CD4-positive, alpha-beta T cell (primary cell): ENCODE results near the gene TNFRSF1B. TPM values are rescaled to one million over a fixed set of nuclear protein-coding genes. Genes with fewer than 3 reads are reported as not detected.

Experiments
- ATAC-seq: fragments of 200-7000 bp; cut with Tn5 transposase; one replicate; pipeline ENCODE4 v1.10.0; 2022; ENCODE audit warnings: mild to moderate bottlenecking; ENCODE audit not compliant: poor library complexity
- CTCF ChIA-PET: fragments of 350-600 bp; sonication (Branson Sonifier 250); formaldehyde crosslinking; loops from one replicate; lab custom pipeline; 2021; ENCODE audit warnings: antibody characterized with exemption, inconsistent platforms; lab: Charles Lee
- POLR2A ChIA-PET: fragments of 350-600 bp; sonication (Branson Sonifier 250); formaldehyde crosslinking; loops from one replicate; lab custom pipeline; 2021; ENCODE audit warnings: antibody characterized with exemption, inconsistent platforms; lab: Charles Lee
- DNase-seq, 14 experiments: peaks; one replicate each; pipeline ENCODE4 v3.0.0-alpha.2; 2013 to 2020; ENCODE audit warnings: mixed read lengths in 2 of 14
- H3K27ac ChIP-seq, 2 donors: one replicate each; pipeline versions ENCODE4 v1.5.1 to v1.7.0; 2013; ENCODE audit warnings: low read length in 2 of 2, low read depth in 1 of 2, mild to moderate bottlenecking in 1 of 2
- H3K27me3 ChIP-seq, 2 experiments: 1 replicate in 1 of 2; 2 replicates in 1 of 2; pipeline versions ENCODE4 v1.6.1 to v1.7.0; 2013; ENCODE audit warnings: low read length in 2 of 2, control low read depth in 1 of 2, mild to moderate bottlenecking in 1 of 2, moderate library complexity in 1 of 2; ENCODE audit not compliant: insufficient read depth in 2 of 2, control insufficient read depth in 1 of 2
- H3K36me3 ChIP-seq: one replicate; pipeline ENCODE4 v1.6.1; 2013; ENCODE audit warnings: low read length, control low read depth; ENCODE audit not compliant: insufficient read depth
- H3K4me1 ChIP-seq: one replicate; pipeline ENCODE4 v1.6.1; 2013; ENCODE audit warnings: low read length, control low read depth; ENCODE audit not compliant: insufficient read depth
- H3K4me3 ChIP-seq: one replicate; pipeline ENCODE4 v1.5.1; 2013; ENCODE audit warnings: mild to moderate bottlenecking, low read length, moderate library complexity
- H3K9me3 ChIP-seq, 2 experiments: 1 replicate in 1 of 2; 2 replicates in 1 of 2; pipeline versions ENCODE4 v1.6.1 to v1.7.0; 2013; ENCODE audit warnings: low read length in 2 of 2, mild to moderate bottlenecking in 2 of 2, control low read depth in 1 of 2, moderate library complexity in 1 of 2; ENCODE audit not compliant: control insufficient read depth in 1 of 2, insufficient read depth in 1 of 2
- H3K27ac Mint-ChIP-seq: one replicate; pipeline ENCODE4 v1.8.0; 2020; ENCODE audit warnings: mixed read lengths
- H3K27me3 Mint-ChIP-seq: one replicate; pipeline ENCODE4 v1.8.0; 2021; ENCODE audit warnings: mixed read lengths
- H3K36me3 Mint-ChIP-seq: one replicate; pipeline ENCODE4 v1.8.0; 2021; ENCODE audit warnings: low read depth, mixed read lengths
- H3K4me1 Mint-ChIP-seq: one replicate; pipeline ENCODE4 v1.8.0; 2021; ENCODE audit warnings: low read depth, mixed read lengths
- H3K4me3 Mint-ChIP-seq: one replicate; pipeline ENCODE4 v1.8.0; 2020; ENCODE audit warnings: mild to moderate bottlenecking, mixed read lengths
- H3K9me3 Mint-ChIP-seq: one replicate; pipeline ENCODE4 v1.8.0; 2020; ENCODE audit warnings: mixed read lengths
- CTCF ChIP-seq: fragments of 200-600 bp; IDR thresholded peaks from one replicate; pipeline ENCODE4 v1.8.0; 2022; ENCODE audit warnings: antibody characterized with exemption, mild to moderate bottlenecking
- intact Hi-C, 2 experiments: fragments of 100-400 bp; cut with DNase I in 1 of 2; cut with micrococcal nuclease in 1 of 2; formaldehyde crosslinking; loops; one replicate each; pipeline versions ENCODE4 v1.15.1 to v1.9.0; 2023 to 2025; cut with DNase I, micrococcal nuclease
- total RNA-seq, 174 experiments: library from RNA in 2 of 174; stranded (reverse) in 2 of 174; gene quantifications; one replicate each; pipeline ENCODE4 v1.2.3 and lab custom pipeline; 2021 to 2026

TNFRSF1B gene
- total RNA-seq, 2 experiments from 2014 or later = 61.9 to 62.6 TPM

GRCh38 chr1:12141163-12141850, 25.5 kb upstream of the TNFRSF1B start:
- H3K36me3 ChIP-seq = no peaks in the 10 kb centered on the region
- no peaks in the 10 kb centered on the region for H3K36me3 Mint-ChIP-seq
- intact Hi-C loops = loop anchor here in 1 of 2 experiments (10.0 kb wide), 1 partner anchor 313 kb away; no protein-coding TSS in a partner anchor
- H3K9me3 ChIP-seq = no peaks in the 10 kb centered on the region
- H3K27me3 ChIP-seq = no peaks in the 10 kb centered on the region
- H3K27ac ChIP-seq = no peak overlapping the region
- ATAC-seq (no peak), DNase-seq (no peak)
- H3K27me3 Mint-ChIP-seq = no peaks in the 10 kb centered on the region
- CTCF ChIA-PET = interaction anchor here (0.8 to 2.4 kb wide), 2 partner anchors 17 to 37 kb away, joined by 3 to 9 read pairs; no protein-coding TSS in a partner anchor
- peaks cover 48% of the 10 kb centered on the region for H3K4me1 ChIP-seq
- peaks cover 27% of the 10 kb centered on the region for H3K4me1 Mint-ChIP-seq
- H3K27ac Mint-ChIP-seq = no peak overlapping the region
- H3K4me3 ChIP-seq = no peak overlapping the region
- no peak for TF ChIP-seq CTCF
- POLR2A ChIA-PET = no interaction called here
- no peak overlapping the region for H3K4me3 Mint-ChIP-seq
- no peaks in the 10 kb centered on the region for H3K9me3 Mint-ChIP-seq

GRCh38 chr1:12142141-12142823, 24.5 kb upstream of the TNFRSF1B start:
- Mint-ChIP-seq H3K36me3 (no peaks in the 10 kb centered on the region), H3K27me3 (no peaks in the 10 kb centered on the region), H3K9me3 (no peaks in the 10 kb centered on the region), H3K27ac (no peak overlapping the region), H3K4me1 (peaks cover 37% of the 10 kb centered on the region), H3K4me3 (no peak overlapping the region)
- intact Hi-C loops = loop anchor here in 1 of 2 experiments (10.0 kb wide), 1 partner anchor 313 kb away; no protein-coding TSS in a partner anchor
- Histone ChIP-seq H3K27me3 (no peaks in the 10 kb centered on the region), H3K36me3 (no peaks in the 10 kb centered on the region), H3K4me1 (peaks cover 58% of the 10 kb centered on the region), H3K27ac (peak overlapping the region in 1 of 2 donors; percentile 8), H3K4me3 (no peak overlapping the region), H3K9me3 (no peaks in the 10 kb centered on the region)
- DNase-seq (no peak), ATAC-seq (no peak)
- no peak for TF ChIP-seq CTCF
- POLR2A ChIA-PET = interaction anchor here (1.2 kb wide), 1 partner anchor 36 kb away, joined by 3 read pairs; no protein-coding TSS in a partner anchor
- CTCF ChIA-PET = interaction anchor here (0.8 to 2.4 kb wide), 3 partner anchors 10 to 36 kb away, joined by 3 to 9 read pairs (median 3); no protein-coding TSS in a partner anchor

- Mint-ChIP-seq H3K27ac (peak overlapping the region; percentile 54), H3K9me3 (no peaks in the 10 kb centered on the region), H3K4me3 (no peak overlapping the region), H3K27me3 (no peaks in the 10 kb centered on the region), H3K36me3 (no peaks in the 10 kb centered on the region), H3K4me1 (peaks cover 44% of the 10 kb centered on the region)
- ChIA-PET CTCF (interaction anchor here (1.0 to 2.4 kb wide), 2 partner anchors 10 to 18 kb away, joined by 3 to 9 read pairs; no protein-coding TSS in a partner anchor), POLR2A (interaction anchor here (0.9 to 1.4 kb wide), 3 partner anchors 17 to 35 kb away, joined by 3 to 4 read pairs (median 3); no protein-coding TSS in a partner anchor)
- H3K27ac ChIP-seq = peak overlapping the region in 1 of 2 donors; percentile 8
- H3K4me3 ChIP-seq = no peak overlapping the region
- H3K36me3 ChIP-seq = no peaks in the 10 kb centered on the region
- intact Hi-C loops = loop anchor here in 1 of 2 experiments (10.0 kb wide), 1 partner anchor 312 kb away; no protein-coding TSS in a partner anchor
- no peaks in the 10 kb centered on the region for H3K27me3 ChIP-seq
- H3K4me1 ChIP-seq = peaks cover 66% of the 10 kb centered on the region
- DNase-seq (peak in 2 of 14 experiments; percentile 52 to 60), ATAC-seq (peak; percentile 10)
- TF ChIP-seq CTCF = no peak
- H3K9me3 ChIP-seq = no peaks in the 10 kb centered on the region
These were observed 23.7 kb upstream of the TNFRSF1B start for GRCh38 chr1:12142891-12143630.
